GM21528 (cell line): Measurements from ENCODE around the gene STARD10.

Experiments used
- ATAC-seq: cut with Tn5 transposase; IDR thresholded peaks from one replicate; pipeline ENCODE4 v1.9.1; 2021; ENCODE audit warnings: mild to moderate bottlenecking, moderate library complexity; ENCODE audit not compliant: unreplicated experiment, low FRiP score

Gene STARD10

DNA sequence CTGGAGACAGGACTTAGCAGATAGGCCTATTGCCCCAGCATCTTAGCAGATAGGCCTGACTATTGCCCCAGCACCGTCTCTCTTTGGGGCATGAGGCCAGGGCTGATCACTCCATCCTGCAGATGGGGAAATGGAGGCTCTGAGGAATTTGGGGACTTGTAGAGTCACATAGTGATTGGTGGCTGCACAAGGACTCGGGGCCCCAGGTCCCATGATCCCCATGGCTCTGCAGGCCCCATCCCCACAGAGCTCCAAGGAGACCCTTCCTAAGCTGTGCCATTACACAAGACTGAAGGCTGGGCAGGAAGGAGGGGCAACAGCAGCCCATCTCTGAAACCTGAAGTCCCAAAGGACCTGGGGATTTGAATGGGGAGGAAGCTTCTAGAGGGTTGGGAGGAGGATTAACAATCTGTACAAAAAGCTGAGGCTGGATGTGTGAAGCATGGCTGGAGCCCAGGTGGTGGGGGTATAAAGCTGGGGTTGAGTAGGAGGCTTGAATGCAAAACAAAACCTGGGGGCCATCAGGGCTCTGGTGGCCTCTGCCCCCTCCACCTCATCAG, 43.2 kb downstream of the STARD10 start:
- ATAC-seq: no peak

DNA sequence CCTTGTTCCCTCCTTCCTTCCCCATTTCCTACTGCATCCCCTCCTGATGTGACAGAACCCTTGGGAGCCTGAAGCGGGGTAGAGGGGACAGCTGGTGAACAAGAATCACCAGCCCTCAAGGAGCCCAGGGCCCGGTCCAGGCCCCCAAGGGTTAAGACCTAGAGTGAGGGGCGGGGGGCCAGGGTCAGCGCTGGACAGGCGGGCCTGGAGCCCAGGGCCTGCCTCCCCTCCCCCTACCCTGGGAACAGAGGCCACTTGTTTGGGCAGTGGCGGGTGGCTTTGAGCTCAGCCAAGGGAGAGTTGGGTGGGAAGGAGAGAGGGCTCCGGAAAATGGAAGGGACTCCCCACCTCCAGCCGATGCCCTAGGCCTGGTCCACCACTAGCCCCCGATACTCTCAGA, 43.8 kb downstream of the STARD10 start:
- ATAC-seq: no peak

DNA sequence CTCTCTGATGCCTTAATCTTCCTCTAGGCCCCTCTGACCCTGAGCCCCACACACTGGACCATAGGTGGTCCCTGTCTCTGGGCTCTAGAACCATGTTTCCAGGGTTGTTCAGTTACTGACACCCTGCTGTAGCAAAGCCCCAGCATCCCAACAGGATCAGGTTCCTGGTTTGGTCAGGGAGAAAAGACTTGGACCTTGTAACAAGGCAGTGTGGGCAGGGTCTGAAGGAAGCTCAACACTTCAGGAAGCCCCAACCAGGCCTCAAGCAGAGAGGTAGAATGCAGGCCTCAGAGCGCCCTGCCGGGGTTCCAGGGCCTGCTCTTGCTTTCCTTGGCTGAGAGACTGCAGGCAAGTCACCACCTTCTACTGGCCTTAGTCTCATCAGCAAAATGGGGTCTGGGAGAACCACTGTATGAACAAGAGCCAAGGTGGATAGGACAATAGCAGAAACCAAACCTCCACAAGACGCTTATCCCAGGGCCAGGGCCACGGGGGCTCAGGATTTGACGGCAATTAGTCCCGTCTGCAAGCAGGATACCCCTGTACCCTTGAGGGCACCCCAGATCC, 46.5 kb downstream of the STARD10 start:
- ATAC-seq: no peak

DNA sequence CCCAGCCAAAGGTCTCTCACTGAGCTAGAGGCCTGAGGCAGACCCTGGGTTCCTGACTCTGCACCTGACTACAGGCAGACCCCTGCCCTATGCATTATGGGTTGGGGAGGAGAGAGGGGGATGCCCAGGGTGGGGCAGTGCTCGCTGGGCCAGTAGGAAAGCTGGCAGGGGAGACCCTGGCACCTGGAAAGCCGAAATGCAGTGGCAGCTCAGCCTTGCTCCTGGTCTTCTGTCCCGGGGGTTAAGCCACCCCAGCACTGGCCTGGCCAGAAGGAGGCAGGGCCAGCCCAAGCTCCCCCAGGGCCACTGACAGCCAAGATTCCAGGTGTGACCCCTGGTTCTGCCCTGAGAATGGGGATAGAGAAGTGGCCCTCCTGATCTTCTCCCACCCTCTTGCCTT, 47.0 kb downstream of the STARD10 start:
- no peak for ATAC-seq

GRCh38 chr11:72745925-72746550, 47.8 kb downstream of the STARD10 start:
- no peak for ATAC-seq

- ATAC-seq: no peak
Observed at GRCh38 chr11:72745511-72745910, 48.3 kb downstream of the STARD10 start.

GRCh38 chr11:72744474-72744873, 49.4 kb downstream of the STARD10 start:
- ATAC-seq: no peak

GRCh38 chr11:72743321-72744221, 50.3 kb downstream of the STARD10 start:
- ATAC-seq: peak; percentile 50

- ATAC-seq: no peak
Observed at GRCh38 chr11:72742513-72743320, 51.1 kb downstream of the STARD10 start.

GRCh38 chr11:72741849-72742512, 51.9 kb downstream of the STARD10 start:
- ATAC-seq: no peak

GRCh38 chr11:72741429-72741833, 52.4 kb downstream of the STARD10 start:
- no peak for ATAC-seq

GRCh38 chr11:72740562-72741428, 53.1 kb downstream of the STARD10 start:
- no peak for ATAC-seq

DNA sequence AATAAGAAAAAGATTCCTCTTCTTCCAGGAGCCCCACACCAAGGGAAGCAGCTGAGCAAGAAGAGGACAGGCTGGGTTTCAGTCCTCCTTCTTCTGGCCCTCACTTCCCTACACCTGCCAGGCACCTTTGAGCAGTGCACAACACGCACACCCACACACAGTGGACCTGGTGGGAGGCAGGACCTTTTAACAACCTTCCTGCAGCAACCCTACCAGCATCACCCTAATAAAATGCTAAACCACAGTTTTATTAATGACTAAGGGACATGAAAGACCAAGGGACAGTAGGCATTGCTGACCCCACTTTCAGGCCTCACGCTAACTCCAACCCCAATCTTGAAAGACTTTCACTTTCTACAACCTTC, 53.8 kb downstream of the STARD10 start:
- ATAC-seq: no peak

DNA sequence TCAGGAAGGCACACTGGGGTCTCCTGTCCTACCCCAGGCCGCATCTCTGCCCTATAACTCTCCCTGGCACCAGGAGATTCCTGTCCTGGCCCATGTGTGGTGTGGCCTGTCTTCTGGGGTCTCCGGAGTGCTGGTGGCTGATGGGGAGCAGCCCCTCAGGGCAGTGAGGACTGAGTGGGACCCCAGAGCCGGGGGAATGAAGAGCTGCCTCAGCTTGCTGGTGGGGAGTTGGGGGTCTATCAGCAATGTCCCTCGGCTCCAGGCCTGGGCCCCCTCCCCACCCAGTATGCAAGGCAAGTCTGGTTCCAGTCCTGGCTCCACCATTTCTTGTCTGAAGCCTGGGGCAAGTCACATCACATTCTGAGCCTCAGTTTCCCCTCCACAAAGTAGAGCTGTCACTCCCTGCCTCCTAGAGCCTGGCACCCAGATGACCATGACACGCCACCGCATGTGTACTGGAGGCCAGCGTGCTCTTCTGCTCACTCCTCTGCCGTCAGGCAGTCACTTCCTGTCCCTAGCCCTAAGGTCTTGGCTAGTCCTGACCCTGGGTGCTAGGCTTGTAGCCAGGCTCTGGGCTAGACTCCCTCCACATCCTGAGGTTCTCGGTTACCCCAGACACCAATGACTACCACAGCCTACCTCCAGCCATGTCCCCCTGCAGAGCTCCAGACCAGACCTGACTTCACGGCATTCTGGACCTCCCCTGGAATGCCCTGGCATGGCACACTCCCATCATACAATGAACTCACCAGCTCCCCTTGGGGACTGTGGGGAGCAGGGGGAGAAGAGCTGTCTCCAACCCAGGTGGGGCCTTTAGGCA, 54.4 kb downstream of the STARD10 start:
- no peak for ATAC-seq

- ATAC-seq: no peak
Observed at GRCh38 chr11:72738199-72739141, 55.4 kb downstream of the STARD10 start.

DNA sequence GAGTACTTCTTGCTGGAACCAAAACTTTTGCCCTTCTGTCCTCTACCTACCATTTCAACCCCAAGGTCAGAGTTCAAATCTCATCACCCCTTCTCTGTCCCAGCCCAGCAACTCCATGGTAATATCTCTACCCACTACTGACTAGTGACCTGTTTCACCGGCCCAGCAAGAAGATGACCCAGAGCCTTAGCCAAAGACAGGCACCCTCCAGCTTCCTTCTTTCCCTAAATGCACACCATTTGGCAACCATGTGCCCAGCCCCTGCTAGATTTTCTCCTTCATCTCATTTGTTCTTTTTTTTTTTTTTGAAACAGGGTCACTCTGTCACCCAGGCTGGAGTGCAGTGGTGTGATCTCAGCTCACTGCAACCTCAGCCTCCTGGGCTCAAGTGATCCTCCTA, 56.5 kb downstream of the STARD10 start:
- ATAC-seq: no peak

GRCh38 chr11:72736452-72737069, 57.3 kb downstream of the STARD10 start:
- no peak for ATAC-seq
